HG03097 (cell line): Measurements from ENCODE around the gene CAMTA1.

Source experiments
- ATAC-seq: cut with Tn5 transposase; IDR thresholded peaks from one replicate; pipeline ENCODE4 v1.9.1; 2021; ENCODE audit not compliant: unreplicated experiment, low FRiP score

The CAMTA1 gene

GRCh38 chr1:7449750-7450149 is 664.5 kb downstream of the CAMTA1 start:
- no peak for ATAC-seq

GRCh38 chr1:7450838-7451237 is 665.6 kb downstream of the CAMTA1 start:
- ATAC-seq: no peak

GRCh38 chr1:7453038-7453437 is 667.8 kb downstream of the CAMTA1 start:
- ATAC-seq: no peak

- ATAC-seq: no peak
These were observed 669.0 kb downstream of the CAMTA1 start for GRCh38 chr1:7454052-7454815.

- ATAC-seq: no peak
These were observed 669.9 kb downstream of the CAMTA1 start for GRCh38 chr1:7454895-7455784.

- no peak for ATAC-seq
These were observed 670.8 kb downstream of the CAMTA1 start for GRCh38 chr1:7455796-7456721.

GRCh38 chr1:7456722-7457082 is 671.4 kb downstream of the CAMTA1 start:
- ATAC-seq: no peak

GRCh38 chr1:7457811-7458210 is 672.6 kb downstream of the CAMTA1 start:
- ATAC-seq: no peak

GRCh38 chr1:7458946-7459345 is 673.7 kb downstream of the CAMTA1 start:
- ATAC-seq: no peak

GRCh38 chr1:7459914-7460313 is 674.7 kb downstream of the CAMTA1 start:
- no peak for ATAC-seq

GRCh38 chr1:7460807-7461206 is 675.6 kb downstream of the CAMTA1 start:
- no peak for ATAC-seq

- ATAC-seq: no peak
These were observed 677.4 kb downstream of the CAMTA1 start for GRCh38 chr1:7462617-7463016.

GRCh38 chr1:7463526-7463925 is 678.3 kb downstream of the CAMTA1 start:
- ATAC-seq: no peak

GRCh38 chr1:7464736-7465135 is 679.5 kb downstream of the CAMTA1 start:
- ATAC-seq: no peak

- no peak for ATAC-seq
These were observed 682.4 kb downstream of the CAMTA1 start for GRCh38 chr1:7467476-7468175.

- no peak for ATAC-seq
These were observed 683.0 kb downstream of the CAMTA1 start for GRCh38 chr1:7468248-7468647.

- no peak for ATAC-seq
These were observed 684.1 kb downstream of the CAMTA1 start for GRCh38 chr1:7469255-7469938.

GRCh38 chr1:7470904-7471638 is 685.8 kb downstream of the CAMTA1 start:
- ATAC-seq: no peak

- ATAC-seq: no peak
These were observed 686.6 kb downstream of the CAMTA1 start for GRCh38 chr1:7471836-7472235.
